Panc1 (cell line): Measurements from ENCODE around the gene LLGL1. TPM values are rescaled to one million over a fixed set of nuclear protein-coding genes. Genes with fewer than 3 reads are reported as not detected.

Experiments
- ATAC-seq: fragments of 200-7000 bp; cut with Tn5 transposase; 2 replicates; pipeline ENCODE4 v1.9.1; 2020; ENCODE audit warnings: mild to moderate bottlenecking, moderate library complexity
- BruUV-seq: library from RNA; stranded (reverse); fragments of 400-500 nt; replicated peaks from 2 replicates; lab custom pipeline; 2021; lab: Mats Ljungman, UMichigan
- CTCF ChIA-PET: fragments of 300-600 bp; sonication (Branson Sonifier 250); formaldehyde crosslinking; loops from one replicate; lab custom pipeline; 2022; ENCODE audit warnings: antibody characterized with exemption; lab: Charles Lee
- POLR2A ChIA-PET: fragments of 300-600 bp; sonication (Branson Sonifier 250); formaldehyde crosslinking; loops from one replicate; lab custom pipeline; 2022; ENCODE audit warnings: antibody characterized with exemption; lab: Charles Lee
- DNase-seq: peaks from one replicate; pipeline ENCODE4 v3.0.0-alpha.2; 2010; ENCODE audit warnings: low read depth, low spot score
- H3K27ac ChIP-seq: 2 replicates; pipeline ENCODE4 v1.5.1; 2011; ENCODE audit warnings: mild to moderate bottlenecking, low read length, inconsistent platforms
- H3K27me3 ChIP-seq: fragments of 200-500 bp; sonication (Bioruptor generic); 2 replicates; pipeline ENCODE4 v1.6.0; 2014; ENCODE audit warnings: low read length, inconsistent platforms; ENCODE audit not compliant: control insufficient read depth, insufficient read depth
- H3K36me3 ChIP-seq: fragments of 200-500 bp; sonication (Bioruptor generic); 2 replicates; pipeline ENCODE4 v1.5.1; 2014; ENCODE audit warnings: inconsistent platforms, mild to moderate bottlenecking, low read length, moderate library complexity; ENCODE audit not compliant: control insufficient read depth, insufficient read depth
- H3K4me1 ChIP-seq: 2 replicates; pipeline ENCODE4 v1.5.1; 2011; ENCODE audit warnings: inconsistent platforms, mild to moderate bottlenecking, low read length, moderate library complexity; ENCODE audit not compliant: control insufficient read depth, insufficient read depth
- H3K4me3 ChIP-seq, 2 experiments: 2 replicates each; pipeline ENCODE4 v1.5.1; 2011 to 2012; ENCODE audit warnings: low read depth in 2 of 2, low read length in 2 of 2, mild to moderate bottlenecking in 2 of 2, inconsistent platforms in 1 of 2, moderate library complexity in 1 of 2
- H3K9me3 ChIP-seq: fragments of 200-500 bp; sonication (Bioruptor generic); 2 replicates; pipeline ENCODE4 v1.5.1; 2014; ENCODE audit warnings: low read depth, mild to moderate bottlenecking, inconsistent platforms, low read length, moderate library complexity; ENCODE audit not compliant: control insufficient read depth, insufficient read depth
- CTCF ChIP-seq: fragments of 450-650 bp; IDR thresholded peaks from 2 replicates; pipeline ENCODE4 v1.5.1; 2017; ENCODE audit warnings: mild to moderate bottlenecking
- POLR2AphosphoS5 ChIP-seq: IDR thresholded peaks from 2 replicates; pipeline ENCODE4 v1.6.1; 2012; ENCODE audit warnings: mild to moderate bottlenecking, low read depth, low read length, moderate library complexity
- REST ChIP-seq, 2 experiments: IDR thresholded peaks; 2 replicates each; pipeline ENCODE4 v1.6.1; 2011 to 2012; ENCODE audit warnings: low read depth in 2 of 2, control low read depth in 1 of 2, low read length in 1 of 2, mild to moderate bottlenecking in 1 of 2, moderate library complexity in 1 of 2; ENCODE audit not compliant: insufficient read depth in 1 of 2
- SIN3A ChIP-seq: IDR thresholded peaks from 2 replicates; pipeline ENCODE4 v1.6.1; 2012; ENCODE audit warnings: low read depth, mild to moderate bottlenecking, low read length, moderate library complexity, borderline replicate concordance; ENCODE audit not compliant: insufficient read depth
- TCF7L2 ChIP-seq: IDR thresholded peaks from 2 replicates; pipeline ENCODE4 v1.6.1; 2011; ENCODE audit warnings: mild to moderate bottlenecking, low read depth, low read length, inconsistent platforms
- in situ Hi-C: cut with HindIII; loops from 2 replicates; pipeline ENCODE4 v1.10.0; 2016; ENCODE audit warnings: low sequenced_read_pairs, low pct_unique_long_range_greater_than_20kb
- intact Hi-C: fragments of 100-400 bp; cut with micrococcal nuclease; formaldehyde crosslinking; loops from one replicate; pipeline ENCODE4 v1.10.0; 2022; ENCODE audit not compliant: unreplicated experiment
- total RNA-seq: library from RNA; stranded (reverse); gene quantifications from one replicate; pipeline ENCODE4 v1.2.1, GENCODE V29; 2021; ENCODE audit not compliant: unreplicated experiment

Gene LLGL1
- total RNA-seq, 1 experiment from 2014 or later, result 18.4 TPM

DNA sequence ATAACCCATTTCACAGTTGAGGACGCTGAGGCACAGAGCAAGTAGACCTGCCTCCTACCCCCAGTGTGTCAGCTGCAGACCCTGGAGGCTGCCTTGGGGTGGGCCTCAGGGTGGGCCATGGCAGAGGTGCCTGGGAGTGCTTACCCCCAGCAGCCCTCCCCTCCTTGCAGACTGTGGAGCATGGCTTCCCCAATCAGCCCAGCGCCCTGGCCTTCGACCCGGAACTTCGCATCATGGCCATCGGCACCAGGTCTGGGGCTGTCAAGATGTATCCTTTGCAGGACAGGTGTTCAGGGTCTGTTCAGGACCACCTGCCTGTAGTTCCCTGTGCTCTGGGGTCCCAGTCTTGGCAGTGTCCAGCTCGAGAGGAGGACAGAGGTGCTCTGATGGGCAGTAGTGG lies 4.3 kb downstream of the LLGL1 start:
- no peak overlapping the region for H3K4me3 ChIP-seq
- no peak for TF ChIP-seq TCF7L2
- intact Hi-C loops (no loop called here), in situ Hi-C loops (no loop called here)
- H3K36me3 ChIP-seq, result no peaks in the 10 kb centered on the region
- H3K27ac ChIP-seq, result no peak overlapping the region
- ATAC-seq (no peak), DNase-seq (no peak)
- BruUV-seq, result no TSS peak
- H3K4me1 ChIP-seq, result peaks cover 2% of the 10 kb centered on the region; the same call in 1 of the 2 replicates
- POLR2A ChIA-PET, result no interaction called here
- H3K9me3 ChIP-seq, result no peaks in the 10 kb centered on the region
- CTCF ChIA-PET, result no interaction called here
- H3K27me3 ChIP-seq, result no peaks in the 10 kb centered on the region

GRCh38 chr17:18230288-18231141 lies 5.1 kb downstream of the LLGL1 start:
- no peak overlapping the region for H3K4me3 ChIP-seq
- no TSS peak for BruUV-seq
- H3K9me3 ChIP-seq, result no peaks in the 10 kb centered on the region
- TF ChIP-seq SIN3A, result no peak
- no peak for TF ChIP-seq TCF7L2
- TF ChIP-seq REST (IDR thresholded peaks at IDR 0.05; ENCODE audit: insufficient read depth in 1 of 2, low read depth in 2 of 2, low read length in 1 of 2), result no peak
- TF ChIP-seq POLR2AphosphoS5, result no peak
- no peak for TF ChIP-seq CTCF
- ChIA-PET CTCF (no interaction called here), POLR2A (no interaction called here)
- no peaks in the 10 kb centered on the region for H3K36me3 ChIP-seq
- ATAC-seq (no peak), DNase-seq (no peak)
- no peaks in the 10 kb centered on the region for H3K27me3 ChIP-seq
- intact Hi-C loops, result no loop called here
- H3K27ac ChIP-seq, result no peak overlapping the region
- in situ Hi-C loops, result no loop called here
- no peaks in the 10 kb centered on the region for H3K4me1 ChIP-seq

DNA sequence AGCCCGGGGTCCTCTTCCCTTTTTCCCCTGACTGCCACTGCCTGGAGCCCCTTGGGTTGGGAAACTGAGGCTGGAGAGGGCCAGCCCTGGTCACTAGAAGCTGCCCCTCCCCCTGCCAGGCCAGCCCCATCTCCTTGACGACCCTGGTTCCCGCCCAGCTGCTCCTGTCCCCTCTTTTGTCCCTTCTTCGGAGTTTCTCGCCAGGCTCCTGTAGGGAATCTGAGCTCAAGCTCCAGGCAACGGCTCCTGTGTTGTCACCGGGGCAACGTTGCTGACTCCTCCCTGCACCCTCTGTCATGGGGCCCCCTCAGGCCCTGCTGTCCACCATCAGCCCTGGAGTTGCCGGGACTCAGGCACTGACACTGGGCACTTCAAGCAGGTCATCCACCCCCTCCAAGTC lies 5.7 kb downstream of the LLGL1 start:
- no peak for ATAC-seq
- POLR2A ChIA-PET, result no interaction called here
- in situ Hi-C loops, result no loop called here

More for the DNA sequence above, 5.7 kb downstream of the LLGL1 start:
- Histone ChIP-seq H3K9me3 (no peaks in the 10 kb centered on the region), H3K4me1 (no peaks in the 10 kb centered on the region), H3K27me3 (no peaks in the 10 kb centered on the region), H3K36me3 (no peaks in the 10 kb centered on the region), H3K27ac (no peak overlapping the region), H3K4me3 (no peak overlapping the region)
- no TSS peak for BruUV-seq
- DNase-seq, result no peak
- no peak for TF ChIP-seq CTCF
- no peak for TF ChIP-seq POLR2AphosphoS5
- no peak for TF ChIP-seq TCF7L2
- TF ChIP-seq REST (IDR thresholded peaks at IDR 0.05; ENCODE audit: insufficient read depth in 1 of 2, low read depth in 2 of 2, low read length in 1 of 2), result no peak
- TF ChIP-seq SIN3A, result no peak
- intact Hi-C loops, result no loop called here
- CTCF ChIA-PET, result no interaction called here
